H9 (cell line): ENCODE results near the gene UBASH3A. TPM values are rescaled to one million over a fixed set of nuclear protein-coding genes. Genes with fewer than 3 reads are reported as not detected.
A peak's percentile ranks its signal among the peaks of the same experiment; 100 is the strongest.

Source experiments
- DNase-seq: peaks from one replicate; pipeline ENCODE4 v3.0.0-alpha.2; 2017
- H2AFZ ChIP-seq: one replicate; pipeline ENCODE4 v1.6.1; 2013; ENCODE audit warnings: mild to moderate bottlenecking, low read length, control low read depth, moderate library complexity
- H2AK5ac ChIP-seq: 2 replicates; pipeline ENCODE4 v1.6.1; 2013; ENCODE audit warnings: low read length, control low read depth, mixed read lengths; ENCODE audit not compliant: insufficient read length
- H2BK120ac ChIP-seq: one replicate; pipeline ENCODE4 v1.6.1; 2013; ENCODE audit warnings: low read depth, mild to moderate bottlenecking, low read length, control low read depth, inconsistent platforms; ENCODE audit not compliant: poor library complexity, severe bottlenecking
- H2BK12ac ChIP-seq: 2 replicates; pipeline ENCODE4 v1.6.1; 2013; ENCODE audit warnings: low read length, control low read depth, mixed read lengths, low read depth; ENCODE audit not compliant: insufficient read length
- H2BK15ac ChIP-seq: 2 replicates; pipeline ENCODE4 v1.6.1; 2013; ENCODE audit warnings: low read depth, low read length, control low read depth
- H2BK20ac ChIP-seq: one replicate; pipeline ENCODE4 v1.6.1; 2013; ENCODE audit warnings: low read depth, mild to moderate bottlenecking, low read length, control low read depth, inconsistent platforms; ENCODE audit not compliant: poor library complexity, severe bottlenecking
- H2BK5ac ChIP-seq: 2 replicates; pipeline ENCODE4 v1.6.1; 2013; ENCODE audit warnings: low read length, control low read depth, mixed read lengths; ENCODE audit not compliant: insufficient read length
- H3K14ac ChIP-seq: 2 replicates; pipeline ENCODE4 v1.6.1; 2013; ENCODE audit warnings: low read length, control low read depth; ENCODE audit not compliant: insufficient read depth
- H3K18ac ChIP-seq: 2 replicates; pipeline ENCODE4 v1.6.1; 2013; ENCODE audit warnings: low read depth, mild to moderate bottlenecking, mixed read lengths, low read length, control low read depth; ENCODE audit not compliant: insufficient read length
- H3K23ac ChIP-seq: 2 replicates; pipeline ENCODE4 v1.6.1; 2013; ENCODE audit warnings: low read length, control low read depth, mixed read lengths, low read depth; ENCODE audit not compliant: insufficient read length
- H3K23me2 ChIP-seq: 2 replicates; pipeline ENCODE4 v1.6.1; 2013; ENCODE audit warnings: low read depth, mild to moderate bottlenecking, mixed read lengths, low read length, control low read depth; ENCODE audit not compliant: insufficient read length, poor library complexity, severe bottlenecking
- H3K27ac ChIP-seq: 2 replicates; pipeline ENCODE4 v1.5.1; 2013; ENCODE audit warnings: low read length, control low read depth, mixed read lengths, low read depth; ENCODE audit not compliant: insufficient read length
- H3K27me3 ChIP-seq: 2 replicates; pipeline ENCODE4 v1.6.1; 2013; ENCODE audit warnings: low read length, control low read depth, inconsistent platforms; ENCODE audit not compliant: insufficient read depth
- H3K4ac ChIP-seq: 2 replicates; pipeline ENCODE4 v1.6.1; 2013; ENCODE audit warnings: low read depth, mild to moderate bottlenecking, control low read depth, inconsistent platforms, low read length, moderate library complexity
- H3K4me1 ChIP-seq: 2 replicates; pipeline ENCODE4 v1.6.1; 2013; ENCODE audit warnings: low read length, control low read depth, inconsistent platforms; ENCODE audit not compliant: insufficient read depth
- H3K4me2 ChIP-seq: 2 replicates; pipeline ENCODE4 v1.6.1; 2013; ENCODE audit warnings: low read length, control low read depth, mixed read lengths; ENCODE audit not compliant: insufficient read length, insufficient read depth
- H3K56ac ChIP-seq: 2 replicates; pipeline ENCODE4 v1.6.1; 2013; ENCODE audit warnings: low read depth, mild to moderate bottlenecking, mixed read lengths, low read length, control low read depth; ENCODE audit not compliant: insufficient read length
- H3K79me1 ChIP-seq: 2 replicates; pipeline ENCODE4 v1.6.1; 2013; ENCODE audit warnings: low read depth, mild to moderate bottlenecking, moderate library complexity, low read length, control low read depth, inconsistent platforms; ENCODE audit not compliant: insufficient read depth, poor library complexity, severe bottlenecking
- H3K79me2 ChIP-seq: 2 replicates; pipeline ENCODE4 v1.6.1; 2013; ENCODE audit warnings: low read length, control low read depth, inconsistent platforms; ENCODE audit not compliant: insufficient read depth
- H3K9ac ChIP-seq: 2 replicates; pipeline ENCODE4 v1.6.1; 2013; ENCODE audit warnings: low read length, control low read depth, mixed read lengths; ENCODE audit not compliant: insufficient read length; ENCODE audit errors: extremely low read depth
- H3K9me3 ChIP-seq: one replicate; pipeline ENCODE4 v1.6.1; 2013; ENCODE audit warnings: low read depth, low read length, inconsistent platforms; ENCODE audit not compliant: control insufficient read depth
- H3T11ph ChIP-seq: one replicate; pipeline ENCODE4 v1.6.1; 2013; ENCODE audit warnings: mild to moderate bottlenecking, low read length, control low read depth, inconsistent platforms
- H4K20me1 ChIP-seq: one replicate; pipeline ENCODE4 v1.6.1; 2013; ENCODE audit not compliant: control insufficient read depth, insufficient read length, insufficient read depth
- H4K5ac ChIP-seq: 2 replicates; pipeline ENCODE4 v1.6.1; 2013; ENCODE audit warnings: low read depth, mild to moderate bottlenecking, mixed read lengths, low read length, control low read depth; ENCODE audit not compliant: insufficient read length
- H4K8ac ChIP-seq: replicated peaks from 2 replicates; pipeline ENCODE4 v1.6.1; 2013; ENCODE audit warnings: low read length, control low read depth, mixed read lengths, low read depth; ENCODE audit not compliant: insufficient read length
- H4K91ac ChIP-seq: 2 replicates; pipeline ENCODE4 v1.6.1; 2013; ENCODE audit warnings: low read depth, mild to moderate bottlenecking, moderate library complexity, mixed read lengths, low read length, control low read depth; ENCODE audit not compliant: insufficient read length
- H3K27ac Mint-ChIP-seq, 3 experiments: 2 replicates in 2 of 3; 3 replicates in 1 of 3; pipeline ENCODE4 v1.8.0; 2020 to 2021; ENCODE audit warnings: mixed read lengths in 3 of 3, mild to moderate bottlenecking in 1 of 3, moderate library complexity in 1 of 3
- H3K27me3 Mint-ChIP-seq: 2 replicates; pipeline ENCODE4 v1.8.0; 2021; ENCODE audit warnings: low read depth, mild to moderate bottlenecking, moderate library complexity, mixed read lengths
- H3K36me3 Mint-ChIP-seq, 3 experiments: 2 replicates in 2 of 3; 3 replicates in 1 of 3; pipeline ENCODE4 v1.8.0; 2020 to 2021; ENCODE audit warnings: low read depth in 3 of 3, mixed read lengths in 3 of 3; ENCODE audit not compliant: insufficient read depth in 1 of 3
- H3K4me1 Mint-ChIP-seq, 2 experiments: 2 replicates each; pipeline ENCODE4 v1.8.0; 2020; ENCODE audit warnings: mixed read lengths in 2 of 2
- H3K4me3 Mint-ChIP-seq, 2 experiments: 2 replicates in 1 of 2; 3 replicates in 1 of 2; pipeline ENCODE4 v1.8.0; 2020 to 2021; ENCODE audit warnings: mild to moderate bottlenecking in 2 of 2, mixed read lengths in 2 of 2, moderate library complexity in 1 of 2
- H3K9me3 Mint-ChIP-seq, 2 experiments: 2 replicates in 1 of 2; 3 replicates in 1 of 2; pipeline ENCODE4 v1.8.0; 2020; ENCODE audit warnings: mild to moderate bottlenecking in 2 of 2, mixed read lengths in 2 of 2, moderate library complexity in 1 of 2
- CTCF ChIP-seq: fragments of 200-600 bp; sonication (generic); conservative IDR thresholded peaks from 3 replicates; pipeline ENCODE4 v1.8.0; 2021; ENCODE audit warnings: antibody characterized with exemption, mild to moderate bottlenecking
- WGBS: extraction: QIAGEN DNeasy Blood & Tissue Kit; methylation state at CpG from one replicate; pipeline ENCODE4 v1.1.7; 2013; ENCODE audit warnings: missing lambda C conversion rate, low lambda C conversion rate, mixed read lengths; ENCODE audit not compliant: insufficient read length; ENCODE audit errors: extremely low coverage; 5-methylcytosine and 5-hydroxymethylcytosine counted together
- total RNA-seq: library from RNA; stranded (reverse); gene quantifications from 2 replicates; pipeline ENCODE4 v1.2.1, GENCODE V29; 2021

The UBASH3A gene
- total RNA-seq, 1 experiment from 2014 or later, result not detected

- H3K23me2 ChIP-seq, result no peaks in the 10 kb centered on the region
- H3K27me3 ChIP-seq, result no peaks in the 10 kb centered on the region
- no peak overlapping the region for H2AK5ac ChIP-seq
- peak overlapping the region; percentile 63 for H2BK120ac ChIP-seq
- H2BK15ac ChIP-seq, result no peak overlapping the region
- H3K14ac ChIP-seq, result no peak overlapping the region
- H4K20me1 ChIP-seq, result no peaks in the 10 kb centered on the region
- no peak overlapping the region for H2BK20ac ChIP-seq
- no peak overlapping the region for H3K18ac ChIP-seq
- H3K4me1 Mint-ChIP-seq, result peaks cover 54 to 64% of the 10 kb centered on the region in 2 experiments
- no peak overlapping the region for H3K4me2 ChIP-seq
- no CpG with 5 or more reads among the region's 5 CpGs for WGBS
- no peak overlapping the region for H3K23ac ChIP-seq
- H3K79me1 ChIP-seq, result no peaks in the 10 kb centered on the region
- peaks cover 6 to 8% of the 10 kb centered on the region in 2 experiments; a peak in 4 of 5 replicates for H3K9me3 Mint-ChIP-seq
- H4K91ac ChIP-seq, result no peak overlapping the region
- no peak overlapping the region for H3K27ac ChIP-seq
- H3K9me3 ChIP-seq, result no peaks in the 10 kb centered on the region
- H3K4me3 Mint-ChIP-seq, result no peak overlapping the region
- no peak overlapping the region for H3K56ac ChIP-seq
- peak overlapping the region in 1 of 3 experiments; percentile 58; a peak in 1 of 7 replicates for H3K27ac Mint-ChIP-seq
- H4K8ac ChIP-seq, result no peak overlapping the region
- H2AFZ ChIP-seq, result no peak overlapping the region
- no peak for DNase-seq
- no peak overlapping the region for H3T11ph ChIP-seq
- H3K4me1 ChIP-seq, result peaks cover 7% of the 10 kb centered on the region; the same call in 1 of the 2 replicates
- no peak overlapping the region for H4K5ac ChIP-seq
- H2BK12ac ChIP-seq, result no peak overlapping the region
- H3K4ac ChIP-seq, result no peak overlapping the region
- H3K9ac ChIP-seq, result no peak overlapping the region
- H3K36me3 Mint-ChIP-seq, result peaks cover 0 to 2% (median 0%) of the 10 kb centered on the region in 3 experiments; a peak in 2 of 7 replicates
- H3K79me2 ChIP-seq, result no peaks in the 10 kb centered on the region
- H3K27me3 Mint-ChIP-seq, result peaks cover 10% of the 10 kb centered on the region
- TF ChIP-seq CTCF, result no peak
- H2BK5ac ChIP-seq, result no peak overlapping the region
These were observed 57.5 kb downstream of the UBASH3A start for GRCh38 chr21:42461185-42461520.
